NCI-H1105 treated with DMSO at 0.1 percent for 48 hours (cell line): ENCODE results near the gene MAGI2.

ENCODE experiments used
- DNase-seq: peaks from one replicate; lab custom pipeline; 2025; lab: John Stamatoyannopoulos, UW

MAGI2 gene

DNA sequence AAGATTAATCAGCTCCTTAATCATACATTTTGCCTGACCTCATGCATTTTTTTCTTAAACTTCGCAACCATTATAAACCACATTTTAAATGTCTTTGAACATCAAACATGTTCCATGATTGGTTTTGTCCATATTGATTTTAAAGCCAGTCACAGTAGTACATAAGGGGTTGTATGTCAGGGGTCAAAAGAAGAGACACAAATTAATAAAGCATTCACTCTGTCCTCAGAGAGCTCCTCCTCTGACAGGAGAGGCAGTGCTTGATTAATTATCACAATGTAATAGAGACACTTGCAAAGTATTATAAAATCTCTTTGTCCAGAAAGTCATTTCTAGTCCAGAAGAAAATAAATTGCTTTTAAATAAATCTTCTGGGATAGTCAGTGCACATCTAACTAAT lies 195.5 kb downstream of the MAGI2 start:
- no peak for DNase-seq

DNA sequence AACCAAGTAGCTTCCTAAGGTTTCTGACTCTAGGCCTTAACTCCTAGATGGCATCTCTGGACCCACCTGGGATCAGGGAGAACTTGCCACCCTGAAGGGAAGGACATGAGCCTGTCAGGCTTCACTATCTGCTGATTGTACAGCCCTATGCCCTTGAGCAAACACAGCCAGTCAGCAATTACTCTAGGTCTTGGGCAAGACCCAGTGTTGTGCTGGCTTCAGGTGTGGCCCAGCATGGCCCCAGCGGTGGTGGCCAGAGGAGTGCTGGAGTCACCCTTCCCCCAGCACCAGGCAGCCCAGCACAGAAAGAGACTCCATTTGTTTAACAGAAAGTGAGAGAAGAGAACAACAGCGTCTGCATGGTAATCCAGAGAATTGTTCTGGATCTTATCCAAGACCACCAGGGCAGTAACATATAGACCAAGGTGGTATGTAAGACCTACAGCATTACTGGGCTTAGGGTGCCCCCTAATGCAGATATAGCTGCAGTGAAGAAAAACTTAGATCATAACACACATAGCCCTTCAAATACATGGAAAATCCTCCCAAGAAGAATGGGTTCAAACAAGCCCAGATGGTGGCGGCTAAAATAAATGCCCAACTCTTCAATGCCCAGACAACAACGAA lies 207.7 kb downstream of the MAGI2 start:
- peak; percentile 14 for DNase-seq

DNA sequence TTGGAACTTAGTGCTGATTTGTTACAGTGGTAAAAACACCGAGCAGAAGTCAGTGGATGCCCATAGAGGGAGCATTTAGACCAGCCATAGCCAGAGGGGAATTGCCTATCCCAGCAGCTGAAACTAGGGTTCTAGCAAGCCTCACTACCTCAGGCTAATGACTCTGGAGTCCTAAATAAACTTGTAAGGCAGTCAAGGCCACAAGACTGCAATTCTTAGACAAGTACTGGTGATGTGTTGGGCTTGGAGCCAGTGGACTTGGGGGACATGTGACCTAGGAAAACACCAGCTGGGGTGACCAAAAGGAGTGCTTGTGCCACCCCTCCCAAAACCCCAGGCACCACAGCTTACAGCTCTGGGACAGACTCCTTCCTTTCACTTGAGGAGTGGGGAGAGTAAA lies 209.0 kb downstream of the MAGI2 start:
- no peak for DNase-seq

DNA sequence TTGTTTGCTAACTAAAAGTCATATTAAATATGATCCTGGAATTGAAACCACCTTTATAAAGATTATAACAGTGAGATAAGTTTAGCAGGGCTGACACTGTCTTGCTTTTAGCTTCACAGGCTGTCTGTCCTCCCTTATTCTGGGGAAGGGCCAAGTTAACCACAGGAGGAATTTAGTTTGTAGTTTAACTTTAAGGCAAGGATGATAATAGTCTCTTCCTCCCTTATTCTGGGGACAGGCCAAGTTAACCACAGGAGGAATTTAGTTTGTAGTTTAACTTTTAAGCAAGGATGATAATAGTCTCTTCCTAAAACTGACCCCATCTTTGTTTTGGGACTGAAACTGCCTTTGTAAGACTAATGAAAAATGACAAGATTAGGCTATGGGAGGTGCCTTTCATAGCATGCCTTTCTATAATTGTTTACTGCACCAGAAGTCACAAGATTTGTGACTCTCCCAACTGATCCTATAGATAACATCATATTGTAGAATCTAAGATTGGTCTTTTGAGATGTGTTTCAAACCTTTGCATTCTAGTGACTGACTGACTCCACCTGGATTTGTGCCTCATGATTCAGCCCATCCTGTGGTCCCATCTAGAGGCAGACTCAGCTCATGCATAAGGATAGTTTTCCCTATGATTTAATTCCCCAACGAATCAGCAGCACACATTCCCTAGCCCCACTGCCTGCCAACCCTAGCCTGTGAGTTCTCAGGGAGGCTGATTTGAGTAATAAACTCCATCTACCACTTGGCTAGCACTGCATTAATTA lies 212.0 kb downstream of the MAGI2 start:
- DNase-seq, result no peak

DNA sequence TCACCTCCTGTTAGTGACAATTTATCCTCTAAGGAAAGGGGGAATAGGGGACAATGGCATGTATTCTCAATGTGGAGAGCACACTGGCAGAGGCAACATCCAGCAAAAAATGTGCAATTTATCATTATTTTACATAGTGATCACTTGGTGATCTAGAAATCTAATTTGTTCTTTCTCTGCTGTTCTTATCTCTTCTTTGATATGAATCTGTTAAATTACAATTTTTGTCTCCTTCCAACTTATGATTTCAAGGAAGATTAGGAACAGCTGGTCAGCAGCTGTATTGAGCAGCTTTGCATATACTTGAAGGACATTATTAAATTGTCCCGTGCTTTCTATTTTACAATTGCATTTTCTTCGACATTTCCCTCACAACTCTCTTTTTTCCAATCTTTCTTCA lies 213.1 kb downstream of the MAGI2 start:
- DNase-seq, result no peak

DNA sequence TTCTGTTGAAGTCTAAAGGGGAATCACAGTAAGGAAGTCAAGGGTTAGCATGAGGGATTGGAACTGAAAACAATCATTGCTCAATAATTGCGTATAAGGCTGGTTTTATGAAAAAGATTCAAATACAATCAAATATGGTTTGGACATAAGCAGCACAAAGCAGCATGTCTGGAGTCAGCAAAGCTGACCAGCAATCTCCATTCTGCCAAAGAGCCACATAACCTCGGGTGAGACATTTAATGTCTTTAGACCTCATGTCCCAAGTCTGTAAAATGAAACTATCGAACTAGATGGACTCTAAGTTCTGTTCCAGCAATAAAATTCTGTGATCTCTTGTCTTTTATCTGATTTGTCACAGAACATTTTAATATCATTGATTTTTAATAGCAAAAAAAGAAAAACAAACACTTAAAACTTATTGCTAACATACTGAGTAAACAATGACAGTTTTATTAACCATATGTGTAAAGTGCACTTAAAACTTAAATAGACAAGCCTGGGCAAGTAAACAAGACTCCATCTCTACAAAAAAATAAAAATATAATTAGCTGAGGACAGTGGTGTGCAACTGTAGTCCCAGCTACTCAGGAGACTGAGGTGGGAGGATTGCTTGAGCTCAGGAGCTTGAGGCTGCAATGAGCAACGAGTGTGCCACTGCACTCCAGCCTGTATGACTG lies 217.0 kb downstream of the MAGI2 start:
- DNase-seq, result peak; percentile 57

DNA sequence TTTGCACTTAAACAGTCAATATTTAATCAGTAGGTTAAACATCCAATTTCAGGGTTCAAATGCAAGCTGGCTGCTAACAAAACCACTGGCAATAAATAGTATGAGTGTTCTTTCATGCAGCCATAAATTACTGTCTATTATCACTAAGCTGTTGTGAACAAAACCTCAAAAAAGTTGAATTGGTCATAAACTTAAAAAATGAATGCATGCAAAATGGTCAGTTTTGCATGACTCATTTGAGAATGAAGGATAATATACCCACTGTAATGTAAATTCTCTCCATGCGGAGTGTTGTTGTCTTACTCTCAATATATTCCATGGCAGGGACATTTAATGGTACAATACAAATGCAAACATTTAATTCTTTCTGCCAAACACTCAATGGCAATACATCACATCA lies 226.4 kb downstream of the MAGI2 start:
- DNase-seq, result no peak

DNA sequence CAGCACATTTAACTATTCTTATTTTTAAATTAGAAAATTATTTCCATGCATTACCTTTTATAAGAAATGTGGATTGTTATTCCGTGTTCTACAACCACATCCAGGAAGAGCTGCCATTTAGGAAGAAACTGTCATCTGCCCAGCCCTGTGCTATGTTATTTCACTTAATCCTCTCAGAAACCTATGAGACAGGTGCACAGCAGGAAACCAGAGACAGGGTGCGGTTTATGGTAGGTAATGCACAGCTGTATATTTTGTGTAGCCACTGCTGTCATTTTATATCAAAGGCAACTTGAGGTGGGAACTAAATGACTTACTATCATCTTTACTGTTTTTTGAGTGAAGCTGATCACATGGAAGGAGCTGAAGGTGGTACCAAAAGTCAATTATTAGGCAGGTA lies 232.3 kb downstream of the MAGI2 start:
- DNase-seq, result no peak

DNA sequence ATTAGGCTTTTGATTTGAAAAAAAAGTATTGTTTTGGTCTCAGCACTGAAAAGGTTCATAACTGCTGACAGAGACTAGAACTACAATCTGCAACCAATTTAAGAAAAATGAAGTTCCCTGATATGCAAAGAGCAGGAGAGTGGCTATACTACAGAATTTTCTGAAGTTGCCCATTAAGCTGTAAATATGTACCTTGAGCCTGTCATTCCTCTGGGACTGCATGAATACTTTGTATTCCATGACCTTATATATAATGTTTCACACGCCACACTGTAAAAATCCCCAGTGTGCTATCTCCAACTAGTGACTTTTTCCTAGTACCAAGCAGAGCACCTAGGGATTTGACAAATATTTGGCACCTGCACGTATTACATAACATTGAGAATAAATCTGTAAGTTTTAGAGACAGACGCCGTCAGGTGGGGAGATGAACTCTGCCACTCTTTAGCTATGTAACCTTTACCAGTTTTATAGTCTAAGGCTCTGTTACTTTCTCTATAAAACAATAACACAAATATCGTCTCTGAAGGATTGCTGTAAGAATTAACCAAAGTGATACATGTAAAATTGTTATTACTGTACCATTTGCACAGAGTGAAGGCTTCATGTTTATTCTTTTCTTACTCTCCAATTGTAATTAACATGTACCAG lies 235.4 kb downstream of the MAGI2 start:
- DNase-seq, result no peak

DNA sequence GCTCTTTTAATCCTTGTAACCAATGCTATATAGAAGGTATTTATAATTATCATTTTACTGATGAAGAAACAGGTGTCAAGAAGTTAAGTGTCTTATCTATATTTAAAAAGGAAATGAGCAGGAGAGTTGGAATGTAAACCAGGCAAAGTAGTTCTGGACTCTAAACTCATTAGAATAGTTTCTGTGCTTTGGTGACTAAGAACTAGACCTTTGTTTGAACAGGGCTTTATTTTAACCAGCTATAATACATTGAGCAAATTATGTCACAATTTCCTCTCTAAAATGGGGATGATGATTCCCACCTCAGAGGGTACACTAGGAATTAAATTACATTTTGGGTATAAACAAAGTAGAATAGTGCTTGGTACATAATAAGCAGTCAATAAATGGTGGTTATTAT lies 236.0 kb downstream of the MAGI2 start:
- DNase-seq, result no peak

DNA sequence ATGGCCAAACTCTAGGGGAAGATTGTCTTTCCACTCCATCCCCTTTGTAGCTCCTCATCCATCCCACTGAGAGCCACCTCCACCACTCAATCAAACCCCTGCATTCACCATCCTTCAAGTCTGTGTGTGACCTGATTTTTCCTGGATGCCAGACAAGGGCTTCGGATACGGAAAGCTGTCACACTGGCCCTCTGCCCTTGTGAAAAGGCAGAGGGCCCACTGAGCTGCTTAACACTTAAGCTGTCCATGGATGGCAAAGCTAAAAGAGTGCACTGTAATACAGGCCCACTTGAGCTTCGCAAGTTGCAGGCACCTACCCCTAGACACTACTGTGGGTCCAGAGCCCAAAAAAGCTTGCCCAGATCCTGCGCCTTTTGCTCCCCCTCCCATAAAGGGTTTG lies 237.2 kb downstream of the MAGI2 start:
- DNase-seq, result no peak

DNA sequence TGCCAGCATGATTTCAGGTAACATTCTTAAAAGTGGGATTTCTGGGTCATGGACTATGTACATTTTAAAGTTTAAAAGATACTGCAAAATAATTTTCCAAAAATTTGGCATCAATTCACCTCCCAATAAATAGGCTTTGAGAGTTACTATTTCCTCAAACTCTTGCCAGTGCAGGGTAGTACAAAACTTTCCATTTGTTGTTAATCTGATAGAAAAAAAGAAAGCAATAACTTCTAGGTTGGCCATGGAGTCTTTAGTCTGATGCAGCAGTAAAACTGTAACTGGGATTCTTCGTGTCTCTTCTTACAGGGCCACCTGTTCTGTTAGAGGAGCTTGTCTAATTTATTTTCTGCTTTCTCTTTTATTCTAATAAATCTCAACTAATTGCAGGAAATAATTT lies 241.1 kb downstream of the MAGI2 start:
- DNase-seq, result peak; percentile 27

DNA sequence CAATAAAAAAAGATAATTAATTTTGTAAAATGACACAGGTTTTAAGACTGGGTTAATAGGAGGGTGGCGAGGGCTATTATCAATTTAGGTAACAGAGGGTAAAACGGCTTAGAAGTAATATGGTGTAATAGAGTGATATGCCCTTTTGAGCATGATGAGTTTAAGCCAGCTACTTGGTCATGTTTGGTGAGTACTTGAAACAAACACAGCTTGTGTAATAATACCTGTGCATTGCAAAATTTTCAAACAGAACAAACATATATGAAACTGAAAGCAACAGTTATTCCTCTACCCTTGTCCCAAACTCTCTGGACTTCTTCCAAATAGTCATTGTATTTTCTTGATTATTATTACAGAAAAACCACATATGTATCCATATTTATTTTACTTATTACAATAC lies 241.7 kb downstream of the MAGI2 start:
- no peak for DNase-seq

DNA sequence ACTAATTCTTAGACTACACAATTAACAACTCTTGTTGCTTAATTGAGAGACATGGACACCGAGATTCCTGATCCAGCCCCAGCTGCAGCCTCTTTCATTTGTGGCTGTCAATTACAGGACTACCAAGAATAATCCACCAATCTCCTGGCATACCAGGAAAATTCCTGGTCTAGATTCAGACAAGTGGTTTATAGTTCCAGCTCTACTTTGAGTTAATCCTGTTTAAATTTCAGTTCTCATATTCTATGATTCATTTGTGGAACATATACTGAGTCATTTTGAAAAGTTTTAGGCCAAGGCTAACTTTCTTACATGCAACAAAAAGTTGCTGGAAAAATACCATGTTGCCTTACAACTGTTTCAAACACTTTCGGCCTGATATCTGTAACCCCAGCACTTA lies 253.5 kb downstream of the MAGI2 start:
- DNase-seq, result no peak

DNA sequence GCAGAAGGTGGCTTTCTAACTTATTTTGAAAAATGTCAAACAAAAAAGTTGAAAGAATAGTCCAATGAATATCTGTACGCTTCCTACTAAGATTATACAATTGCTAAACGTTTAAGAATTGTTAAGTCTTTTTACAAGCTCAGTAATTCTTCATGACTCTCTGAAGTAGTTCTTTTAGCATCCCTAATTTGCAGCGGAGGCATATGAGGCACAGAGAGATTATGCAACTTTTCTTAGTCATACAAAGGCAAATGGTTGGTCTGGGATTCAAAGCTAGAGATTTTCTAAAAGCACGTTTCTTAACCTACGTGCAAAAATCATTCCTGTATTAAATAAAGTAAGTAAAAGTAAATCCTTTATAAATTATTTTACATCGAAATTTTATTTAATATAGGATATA lies 254.2 kb downstream of the MAGI2 start:
- DNase-seq, result no peak

DNA sequence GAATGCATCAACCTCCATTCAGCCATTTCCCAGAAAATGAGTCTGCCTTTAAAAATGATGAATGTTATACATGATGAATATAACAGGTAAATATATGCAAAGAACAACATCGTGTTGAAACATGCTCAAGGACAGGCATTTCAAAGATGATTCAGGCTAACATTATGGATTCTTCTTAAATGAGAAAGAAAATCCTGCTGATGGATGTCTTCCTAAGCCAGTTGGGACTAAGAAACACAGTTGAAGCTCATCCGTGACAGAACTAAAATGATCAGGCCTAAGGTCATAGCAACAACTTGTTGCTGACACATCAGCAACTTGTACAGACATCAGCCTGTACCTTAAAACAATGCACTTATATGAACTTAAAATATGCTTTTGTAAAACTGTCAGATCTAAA lies 267.9 kb downstream of the MAGI2 start:
- no peak for DNase-seq

DNA sequence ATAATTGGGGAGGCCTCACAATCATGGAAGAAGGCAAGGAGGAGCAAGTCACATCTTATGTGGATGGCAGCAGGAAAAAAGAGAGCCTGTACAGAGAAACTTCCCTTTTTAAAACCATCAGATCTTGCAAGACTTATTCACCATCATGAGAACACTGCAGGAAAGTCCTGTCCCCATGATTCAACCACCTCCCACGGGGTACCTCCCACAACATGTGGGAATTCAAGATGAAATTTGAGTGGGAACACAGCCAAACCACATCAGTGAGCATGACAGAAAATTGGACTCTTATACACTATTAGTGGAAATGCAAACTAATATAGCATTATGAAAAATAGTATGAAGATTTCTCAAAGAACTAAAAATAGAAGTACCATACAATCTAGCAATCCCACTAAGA lies 271.2 kb downstream of the MAGI2 start:
- DNase-seq, result no peak

DNA sequence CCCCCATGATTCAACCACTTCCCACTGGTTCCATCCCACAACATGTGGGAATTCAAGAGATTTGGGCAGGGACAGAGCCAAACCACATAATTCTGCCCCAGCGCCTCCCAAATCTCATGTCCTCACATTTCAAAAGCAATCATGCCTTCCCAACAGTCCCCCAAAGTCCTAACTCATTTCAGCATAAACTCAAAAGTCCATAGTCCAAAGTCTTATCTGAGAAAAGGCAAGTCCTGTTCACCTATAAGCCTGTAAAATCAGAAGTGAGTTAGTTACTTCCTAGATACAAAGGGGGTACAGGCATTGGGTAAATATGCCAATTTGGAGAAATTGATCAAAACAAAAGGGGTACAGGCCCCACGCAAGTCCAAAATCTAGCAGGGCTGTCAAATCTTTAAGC lies 272.9 kb downstream of the MAGI2 start:
- no peak for DNase-seq

DNA sequence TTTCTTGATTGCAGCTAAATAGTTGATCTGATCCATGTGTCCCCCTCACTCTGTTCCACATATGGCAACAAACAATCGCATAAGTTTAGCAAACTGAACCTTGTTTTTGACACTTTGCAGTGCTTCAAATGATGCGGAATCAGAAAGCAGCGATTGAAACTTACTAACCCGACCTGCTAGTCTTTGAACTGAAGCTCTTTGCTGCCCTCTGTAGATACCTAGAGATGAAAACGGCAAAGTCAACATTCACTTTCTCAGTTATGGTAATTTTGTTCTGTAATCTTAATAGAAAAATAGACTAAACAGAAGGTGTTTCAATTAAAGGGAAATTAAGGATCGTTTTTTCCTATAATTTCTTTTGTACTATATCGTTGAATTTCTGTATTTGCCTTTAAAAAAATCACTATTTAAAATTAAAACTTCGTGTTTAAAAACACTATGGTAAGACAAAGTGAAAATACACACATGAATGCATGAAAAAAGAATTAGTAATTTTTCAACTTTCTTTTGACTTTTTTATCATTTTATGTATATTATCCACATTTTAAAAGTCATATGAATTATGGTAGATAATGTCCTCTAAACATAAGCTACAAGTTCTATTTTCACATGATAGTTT lies 276.5 kb downstream of the MAGI2 start:
- DNase-seq, result peak; percentile 66

DNA sequence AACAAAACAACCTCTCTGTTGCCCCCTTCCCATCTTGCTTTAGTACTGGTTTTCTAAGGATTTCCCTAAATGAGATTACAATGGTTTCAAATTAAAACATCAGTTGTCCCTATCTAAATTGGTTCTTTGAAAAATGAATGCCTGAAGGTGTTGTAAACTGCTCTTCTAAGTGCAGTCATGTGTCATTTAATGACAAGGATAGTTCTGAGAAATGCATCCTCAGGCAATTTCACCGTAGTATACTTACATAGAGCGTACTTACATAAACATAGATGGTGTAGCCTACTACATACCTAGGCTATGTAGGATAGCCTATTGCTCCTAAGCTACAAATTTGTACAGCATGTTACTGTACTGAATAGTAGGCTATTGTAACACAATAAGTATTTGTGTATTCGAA lies 278.1 kb downstream of the MAGI2 start:
- no peak for DNase-seq

DNA sequence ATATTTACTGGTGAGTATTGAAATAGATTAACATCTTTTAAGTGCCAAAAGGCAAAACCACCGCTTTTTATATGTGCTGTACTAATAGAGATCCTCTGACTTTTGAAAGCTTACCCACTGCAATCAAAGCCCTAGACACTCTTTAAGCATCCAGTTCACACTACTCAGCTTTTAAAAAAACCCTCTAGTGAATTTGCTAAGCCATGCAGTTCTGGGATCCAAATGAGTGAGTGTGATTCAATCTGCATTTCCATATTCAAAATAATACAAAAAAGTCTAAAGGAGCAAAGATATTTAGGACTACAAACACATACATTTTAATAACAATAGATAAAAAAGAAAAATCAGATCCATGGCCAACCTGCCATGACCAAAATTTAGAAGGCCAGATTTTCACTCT lies 288.2 kb downstream of the MAGI2 start:
- DNase-seq, result no peak

DNA sequence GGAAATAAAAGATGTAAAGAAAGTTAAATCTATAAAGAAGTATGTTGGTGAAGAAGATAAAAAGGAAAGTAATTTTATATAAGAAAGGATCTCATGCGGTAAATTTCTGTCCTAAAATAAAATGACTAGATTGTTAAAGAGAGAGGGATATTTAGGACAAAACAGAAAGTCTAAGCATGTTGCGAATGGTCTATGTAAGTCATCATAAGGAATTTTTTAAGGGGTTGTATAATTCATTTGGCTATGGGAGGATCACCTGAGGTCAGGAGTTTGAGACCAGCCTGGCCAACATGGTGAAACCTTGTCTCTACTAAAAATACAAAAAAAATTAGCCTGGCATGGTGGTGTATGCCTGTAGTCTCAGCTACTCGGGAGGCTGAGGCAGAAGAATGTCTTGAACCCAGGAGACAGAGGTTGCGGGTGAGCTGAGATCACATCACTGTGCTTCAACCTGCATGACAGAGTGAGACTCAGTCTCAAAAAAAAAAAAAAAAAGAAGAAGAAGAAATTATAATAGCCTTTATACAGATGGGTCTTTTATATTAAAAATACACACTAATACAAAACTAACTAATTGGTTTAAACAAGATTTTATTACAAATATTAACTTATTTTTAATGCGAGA lies 294.3 kb downstream of the MAGI2 start:
- DNase-seq, result no peak
